NCI-H345 (cell line): ENCODE data around the gene UBE2J1.
"Not testable (repeated sequence)": the region's sequence is repeated elsewhere in the genome, so short reads cannot be mapped to it uniquely, and the experiment has no call there.

Experiments
- DNase-seq: peaks from one replicate; lab custom pipeline; 2025; lab: John Stamatoyannopoulos, UW

UBE2J1 gene

GRCh38 chr6:89352278-89353117 is at the start of gene UBE2J1:
UBE2J1 (minus strand) TSS chr6:89352722; CDS start chr6:89352569, 153 bp downstream.
- DNase-seq, result peak; percentile 68

DNA sequence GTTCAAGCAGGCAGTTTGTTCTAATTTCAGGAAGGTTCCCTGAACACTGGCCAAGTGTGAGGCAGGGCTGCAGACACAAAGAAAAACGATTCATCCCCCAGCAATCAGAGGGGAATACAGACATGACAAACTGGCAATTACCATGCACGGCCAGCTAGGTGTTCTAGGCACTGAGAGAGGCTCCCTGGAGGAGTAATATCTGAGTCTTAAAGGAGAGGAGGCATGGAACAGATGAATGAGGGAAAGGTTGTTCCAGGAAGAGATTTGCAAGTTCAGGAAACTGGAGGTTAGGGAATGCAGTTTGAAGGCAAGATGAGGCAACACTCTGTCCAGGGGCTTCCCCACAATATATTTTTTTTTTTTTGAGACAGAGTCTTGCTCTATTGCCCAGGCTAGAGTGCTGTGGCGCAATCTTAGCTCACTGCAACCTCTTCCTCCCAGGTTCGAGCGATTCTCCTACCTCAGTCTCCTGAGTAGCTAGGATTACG is 48.4 kb upstream of the UBE2J1 start:
- DNase-seq, result no peak

DNA sequence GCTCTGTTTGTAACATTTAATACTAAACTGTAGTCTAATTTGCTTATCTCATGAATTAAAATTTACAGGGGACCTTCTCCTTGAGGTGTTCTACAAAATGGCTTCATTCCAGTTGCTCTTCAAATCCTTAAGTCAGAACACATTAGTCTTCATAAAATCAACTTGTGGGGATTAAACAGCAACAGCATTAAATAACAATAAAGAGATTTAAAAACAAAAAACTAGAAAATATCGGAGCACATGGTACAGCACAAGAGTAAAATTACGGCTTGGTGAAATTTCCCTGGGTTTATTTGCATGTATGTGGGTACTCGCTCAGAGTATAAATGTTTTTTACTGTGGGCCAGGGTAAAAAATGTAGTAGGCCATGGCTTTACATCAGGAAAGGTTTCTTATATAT is 47.5 kb upstream of the UBE2J1 start:
- no peak for DNase-seq

DNA sequence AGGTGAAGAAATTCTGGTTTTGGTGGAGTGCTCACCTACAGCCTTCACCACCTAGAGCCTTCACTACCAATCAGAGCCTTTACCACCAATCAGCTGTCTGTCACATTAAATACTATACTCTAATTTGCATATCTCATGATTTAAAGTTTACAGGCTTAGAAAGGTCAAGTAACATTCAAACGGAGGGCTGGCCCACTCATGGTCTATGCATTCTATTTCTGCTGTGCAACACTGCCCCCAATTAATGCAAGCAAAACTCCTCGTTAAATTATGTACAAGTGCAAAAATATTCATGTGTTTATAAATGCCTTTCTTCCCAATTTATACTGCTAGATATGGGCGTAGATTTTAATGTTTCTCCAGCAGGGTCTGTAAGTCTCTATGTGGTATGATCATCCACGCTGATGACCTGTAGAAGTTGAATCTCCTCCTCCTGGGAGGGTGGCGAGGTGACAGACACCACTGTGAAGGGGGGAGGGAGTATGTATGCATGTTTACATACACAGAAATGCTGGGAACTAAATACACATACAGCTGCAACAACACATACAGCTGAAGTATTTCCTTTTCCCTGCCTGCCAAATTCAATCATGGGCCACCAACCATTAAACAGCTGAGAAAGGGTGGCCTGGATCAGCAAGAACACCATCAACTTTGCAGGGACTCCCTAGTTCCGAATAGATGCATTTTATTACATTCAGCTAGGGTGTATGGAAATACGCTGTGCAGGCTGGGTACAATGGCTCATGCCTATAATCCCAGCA is 46.4 kb upstream of the UBE2J1 start:
- peak; percentile 34 for DNase-seq

DNA sequence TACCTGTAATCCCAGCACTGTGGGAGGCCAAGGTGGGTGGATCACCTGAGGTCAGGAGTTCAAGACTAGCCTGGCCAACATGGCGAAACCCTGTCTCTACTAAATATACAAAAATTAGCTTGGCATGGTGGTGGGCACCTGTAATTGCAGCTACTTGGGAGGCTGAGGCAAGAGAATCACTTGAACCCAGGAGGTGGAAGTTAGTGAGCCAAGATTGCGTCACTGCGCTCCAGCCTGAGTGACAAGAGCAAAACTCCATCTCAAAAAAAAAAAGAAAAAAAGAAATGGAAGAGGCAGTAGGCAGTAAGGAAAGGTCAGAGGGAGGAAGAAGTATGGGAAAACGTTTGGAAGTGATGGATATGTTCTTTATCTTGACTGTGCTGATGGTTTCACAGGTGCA is 45.4 kb upstream of the UBE2J1 start:
- not testable (repeated sequence) for DNase-seq

- no peak for DNase-seq
Observed at GRCh38 chr6:89393659-89394058, 41.1 kb upstream of the UBE2J1 start.

DNA sequence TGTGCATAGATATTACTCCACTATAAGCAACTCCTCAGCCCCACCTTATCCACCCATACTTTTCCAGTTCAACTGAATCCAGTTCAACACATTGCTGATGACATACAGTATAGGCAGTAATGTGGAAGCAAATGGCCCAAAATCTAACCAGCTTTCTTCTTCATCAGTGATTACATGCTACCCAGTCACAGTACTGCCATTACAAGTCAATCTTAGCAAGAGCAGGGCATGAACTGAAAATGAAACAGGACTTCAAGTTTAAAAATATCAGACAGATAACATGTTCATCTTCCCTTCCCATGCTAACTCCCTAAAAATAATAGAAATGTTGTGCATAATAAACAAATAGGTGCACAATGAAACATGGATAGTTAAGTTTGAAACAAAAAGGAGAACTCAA is 40.3 kb upstream of the UBE2J1 start:
- no peak for DNase-seq

- no peak for DNase-seq
Observed at GRCh38 chr6:89388846-89389245, 36.3 kb upstream of the UBE2J1 start.

- no peak for DNase-seq
Observed at GRCh38 chr6:89387516-89388201, 35.1 kb upstream of the UBE2J1 start.

- DNase-seq, result no peak
Observed at GRCh38 chr6:89386917-89387491, 34.5 kb upstream of the UBE2J1 start.

DNA sequence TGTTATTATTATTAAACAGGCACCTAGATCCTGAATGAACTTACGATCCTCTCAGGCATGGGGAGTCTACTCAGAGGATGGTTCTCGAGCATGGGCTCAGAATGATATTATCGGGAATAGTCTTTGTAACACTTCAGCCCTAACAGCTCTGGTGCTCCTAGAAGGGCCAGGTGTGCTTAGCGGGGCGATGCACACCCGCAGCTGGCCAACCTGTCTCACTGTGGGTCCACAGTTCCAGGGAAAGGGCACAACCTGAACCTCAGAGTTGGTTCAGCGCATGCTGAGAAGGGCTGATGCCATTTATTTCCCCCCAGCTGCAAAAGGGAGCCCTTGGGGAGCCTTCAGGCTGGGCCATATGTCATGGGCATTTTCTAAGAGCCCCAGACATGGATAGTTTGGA is 33.3 kb upstream of the UBE2J1 start:
- DNase-seq, result no peak

GRCh38 chr6:89385156-89385667 is 32.7 kb upstream of the UBE2J1 start:
- no peak for DNase-seq

DNA sequence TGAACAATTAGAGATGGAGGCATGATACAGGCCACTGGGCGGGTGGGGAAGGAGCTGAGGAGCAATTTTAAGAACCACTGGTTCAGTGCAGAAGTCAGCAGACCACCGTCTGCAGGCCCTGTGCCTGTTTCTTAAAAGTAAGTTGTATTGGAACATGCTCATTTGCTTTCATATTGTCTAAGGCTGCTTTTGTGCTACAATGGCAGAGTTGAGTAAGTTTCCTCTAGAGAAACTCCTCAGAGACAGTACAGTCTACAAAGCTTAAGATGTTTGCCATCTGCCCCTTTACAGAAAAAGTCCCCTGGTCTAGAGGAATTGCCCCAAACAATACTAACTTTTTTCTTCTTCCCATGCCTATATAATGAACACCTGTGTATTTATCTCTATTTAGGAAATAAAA is 28.5 kb upstream of the UBE2J1 start:
- no peak for DNase-seq

GRCh38 chr6:89379281-89379680 is 26.8 kb upstream of the UBE2J1 start:
- DNase-seq, result no peak

DNA sequence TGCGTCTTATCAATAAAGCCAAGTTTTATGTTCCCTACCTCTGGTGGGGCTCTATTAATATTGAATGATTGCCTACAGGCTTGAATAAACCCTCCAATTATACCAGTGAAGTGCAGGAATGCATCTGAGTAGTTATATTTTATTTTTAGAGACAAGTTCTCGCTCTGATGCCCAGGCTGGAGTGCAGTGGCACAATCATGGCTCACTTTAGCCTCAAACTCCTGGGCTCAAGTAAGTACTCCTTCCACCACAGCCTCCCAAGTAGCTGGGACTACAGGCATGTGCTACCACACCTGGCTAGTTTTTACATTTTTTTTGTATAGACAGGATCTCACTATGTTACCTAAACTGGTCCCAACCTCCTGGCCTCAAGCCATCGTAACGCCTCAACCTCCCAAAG is 26.1 kb upstream of the UBE2J1 start:
- DNase-seq, result no peak

DNA sequence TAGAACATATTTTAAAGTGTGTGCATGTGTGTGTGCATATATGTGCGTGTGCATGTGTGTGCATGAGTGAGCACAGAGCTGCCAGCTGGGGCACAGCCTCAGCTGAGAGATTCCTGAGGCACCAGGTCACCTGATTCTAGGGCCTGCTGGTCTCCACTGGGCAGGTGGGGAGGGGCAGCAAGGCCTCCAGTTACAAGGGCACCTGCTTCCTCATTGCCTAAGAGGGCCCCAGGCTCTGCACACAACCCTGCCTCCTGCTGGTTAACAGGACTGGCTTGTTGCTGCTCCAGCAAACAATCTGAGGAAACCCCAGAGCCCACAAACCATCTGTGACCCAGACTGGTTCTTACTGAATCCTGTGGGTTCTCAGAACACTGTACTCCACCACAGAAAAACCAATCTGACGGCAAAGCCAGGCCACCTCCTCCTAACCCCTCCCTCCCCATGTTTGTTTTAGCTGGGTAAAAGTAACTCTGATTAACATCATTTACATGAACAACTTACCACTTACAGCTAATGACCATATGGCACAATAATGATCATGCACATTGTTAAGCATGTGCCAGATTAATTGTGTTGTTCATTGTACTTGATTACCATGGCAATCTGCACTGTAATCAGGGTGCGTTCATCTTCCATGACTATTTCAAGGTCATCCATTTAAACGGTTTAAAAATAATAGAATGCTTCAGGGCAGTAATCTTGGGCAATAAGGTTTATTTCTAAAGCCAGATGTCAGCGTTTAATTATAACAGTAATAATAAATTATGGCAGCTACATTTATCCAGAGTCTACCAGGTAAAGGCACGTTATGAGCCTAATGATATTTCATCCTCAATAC is 23.1 kb upstream of the UBE2J1 start:
- DNase-seq, result peak; percentile 84

GRCh38 chr6:89372506-89372901 is 20.0 kb upstream of the UBE2J1 start:
- DNase-seq, result no peak

DNA sequence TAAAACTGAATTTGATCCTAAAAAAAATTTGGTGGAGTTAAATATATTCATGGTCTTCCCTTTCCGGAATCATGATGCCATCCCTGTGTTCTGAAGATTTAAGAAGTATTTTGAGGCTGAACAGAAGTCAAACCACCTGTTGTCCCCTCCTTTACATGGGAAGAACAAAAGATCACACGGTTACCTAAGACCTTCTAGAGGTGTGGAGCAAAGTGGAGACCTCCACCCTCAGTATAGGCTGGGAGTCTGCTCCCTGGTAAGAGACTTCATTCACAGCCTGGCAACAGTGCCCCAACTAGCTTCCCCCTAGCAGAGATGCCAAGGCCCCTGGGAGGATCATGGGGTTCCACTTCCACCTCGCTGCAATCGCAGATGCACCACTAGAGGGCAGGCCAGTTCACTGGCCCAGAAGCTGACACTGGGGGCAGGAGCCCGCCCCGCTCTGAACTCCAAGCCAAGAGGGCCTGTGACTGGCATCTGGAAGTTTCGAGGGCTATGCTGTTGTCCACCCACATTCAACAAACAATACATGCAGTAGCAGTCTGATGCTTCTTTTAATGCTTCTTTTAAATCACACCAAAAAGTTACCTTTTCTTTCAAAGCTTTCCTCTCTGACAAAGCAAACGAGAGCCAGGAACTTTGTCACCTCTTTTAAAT is 19.5 kb upstream of the UBE2J1 start:
- DNase-seq, result peak; percentile 73

- DNase-seq, result no peak
Observed at GRCh38 chr6:89368999-89369398, 16.5 kb upstream of the UBE2J1 start.

GRCh38 chr6:89368107-89368506 is 15.6 kb upstream of the UBE2J1 start:
- DNase-seq, result peak; percentile 54
